Heart left ventricle (tissue), 16 donors: Measurements from ENCODE around the gene CDK19. TPM values are rescaled to one million over a fixed set of nuclear protein-coding genes. Genes with fewer than 3 reads are reported as not detected.
"Not testable (repeated sequence)": the region's sequence is repeated elsewhere in the genome, so short reads cannot be mapped to it uniquely, and the experiment has no call there.

Experiments used
- ATAC-seq, 4 donors: fragments of 200-7000 bp; cut with Tn5 transposase; one replicate each; pipeline ENCODE4 v1.9.1; 2020 to 2022; ENCODE audit warnings: moderate library complexity in 4 of 4, mild to moderate bottlenecking in 3 of 4, moderate number of reproducible peaks in 1 of 4
- DNase-seq, 5 donors: peaks; one replicate each; pipeline ENCODE4 v3.0.0-alpha.2; 2020
- H3K27ac ChIP-seq, 12 donors: fragments of 200-600 bp; sonication (generic) in 4 of 12; one replicate each; pipeline versions ENCODE4 v1.5.0 to v1.8.0; 2016 to 2022; ENCODE audit warnings: mild to moderate bottlenecking in 2 of 12
- H3K27me3 ChIP-seq, 9 donors: fragments of 200-600 bp; sonication (generic) in 2 of 9; one replicate each; pipeline versions ENCODE4 v1.5.1 to v1.8.0; 2016 to 2022; ENCODE audit warnings: mild to moderate bottlenecking in 3 of 9
- H3K36me3 ChIP-seq, 9 donors: fragments of 200-600 bp; sonication (generic) in 2 of 9; one replicate each; pipeline versions ENCODE4 v1.5.0 to v1.8.0; 2018 to 2022; ENCODE audit warnings: mild to moderate bottlenecking in 2 of 9
- H3K4me1 ChIP-seq, 12 donors: fragments of 200-600 bp; sonication (generic) in 4 of 12; one replicate each; pipeline versions ENCODE4 v1.5.0 to v1.8.0; 2016 to 2022; ENCODE audit warnings: mild to moderate bottlenecking in 3 of 12
- H3K4me3 ChIP-seq, 12 donors: fragments of 200-600 bp; sonication (generic) in 4 of 12; one replicate each; pipeline versions ENCODE4 v1.5.0 to v1.8.0; 2017 to 2022; ENCODE audit warnings: mild to moderate bottlenecking in 9 of 12, moderate library complexity in 4 of 12
- H3K9me3 ChIP-seq, 12 donors: fragments of 200-600 bp; sonication (generic) in 4 of 12; one replicate each; pipeline versions ENCODE4 v1.5.0 to v1.8.0; 2016 to 2022; ENCODE audit warnings: mild to moderate bottlenecking in 1 of 12
- CTCF ChIP-seq, 12 donors: fragments of 200-600 bp; sonication (generic) in 4 of 12; IDR thresholded peaks; one replicate each; pipeline versions ENCODE4 v1.5.0 to v1.8.0; 2018 to 2022; ENCODE audit warnings: antibody characterized with exemption in 12 of 12, mild to moderate bottlenecking in 5 of 12
- POLR2A ChIP-seq, 2 donors: fragments of 450-650 bp; IDR thresholded peaks; one replicate each; pipeline ENCODE4 v1.6.1; 2017; ENCODE audit warnings: antibody characterized with exemption in 2 of 2, mild to moderate bottlenecking in 2 of 2, moderate library complexity in 2 of 2
- WGBS, 4 donors: extraction: QIAGEN DNeasy Blood & Tissue Kit in 2 of 4; methylation state at CpG; one replicate each; pipeline versions ENCODE4 v1.1.5 to v1.1.7; 2013 to 2018; 5-methylcytosine and 5-hydroxymethylcytosine counted together
- intact Hi-C, 10 donors: fragments of 100-400 bp; cut with DNase I; formaldehyde crosslinking; loops; one replicate each; pipeline versions ENCODE4 v1.11.1 to v1.14.2; 2022
- polyA plus RNA-seq, 2 donors: library from polyadenylated mRNA; stranded (reverse); fragments of 200-250 nt; gene quantifications; one replicate each; pipeline ENCODE4 v1.2.3, GENCODE V29; 2013
- total RNA-seq, 9 donors: library from RNA; depleted of rRNA in 2 of 9; stranded (reverse); fragments of >200 nt in 2 of 9; fragmentation: NEBNext Ultra II Directional in 3 of 9; extraction: Animal tissue kit (Norgen Biotek cat#: 25700) in 3 of 9; gene quantifications; one replicate each; pipeline versions ENCODE4 v1.1.0 to v1.2.4, GENCODE V29; 2016 to 2023
- donor health status: ischemic (EF 13 %, LVEDD 7.1; RV severe dilation, severe dysfunction).
- donor health status: healthy with polysubstance abuse.
- donor health status: DM: no; HTN: yes; CAD: no.
- donor health status: DM: no; HTN: no; CAD: no.
- donor health status: ischemic (EF 25% LVEDD 6.9; RV normal size, moderate dysfunction).
- donor health status: ischemic (EF 25% LVEDD 5.7; RV mildly dilated, moderate dysfunction).
- donor health status: healthy.
- donor health status: DM: yes; HTN: yes; CAD: no.
- donor health status: ischemic (EF 35%, LVEDD 5.7; RV mildly dilated, moderate dysfunction).
- donor health status: nonischemic (EF 11% LVEDD 7.7; RV severe dilation, severe dysfunction).
- donor health status: DM: yes; HTN: yes; CAD: no.
- donor health status: PGD.
- donor health status: ischemic (EF 29% LVEDD 5.4; RV normal size, mild dysfunction).
- donor health status: nonischemic (EF 23%, LVEDD 6.1; RV moderate dilation, normal function).

The CDK19 gene
- total and polyA plus RNA-seq, 11 donors = 3.8 to 16.3 (median 8.3) TPM

DNA sequence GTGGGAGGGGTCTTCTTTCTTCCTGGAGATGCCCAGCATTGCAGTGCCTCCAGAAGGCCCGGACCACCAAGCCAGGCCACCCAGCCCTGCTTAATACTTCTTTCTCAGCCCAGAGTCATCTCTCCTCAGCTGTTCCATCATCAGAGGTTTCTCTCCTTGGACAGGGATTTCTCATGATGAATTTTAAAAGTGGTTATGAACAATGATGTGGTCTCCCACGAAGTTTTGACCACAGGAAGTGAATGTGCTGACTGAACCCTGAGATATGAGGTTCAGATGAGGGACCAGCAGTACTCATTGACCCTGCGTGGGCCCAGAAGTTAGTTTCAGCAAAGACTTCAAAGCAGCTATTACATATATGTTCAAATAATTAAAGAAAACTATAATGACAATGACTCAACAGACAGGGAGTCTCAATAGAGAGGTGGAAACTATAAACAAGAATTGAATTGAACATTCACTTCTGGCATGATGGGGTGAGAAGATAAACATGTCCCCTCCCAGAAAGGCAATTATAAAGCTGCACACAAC lies 224.4 kb downstream of the CDK19 start:
- H3K27me3 ChIP-seq = no peaks in the 10 kb centered on the region
- DNase-seq (no peak), ATAC-seq (no peak)
- WGBS, 4 donors = 71 to 82% (median 77%) methylated on average over 3 of the region's 3 CpGs
- no peak overlapping the region for H3K27ac ChIP-seq
- no peak for TF ChIP-seq POLR2A (IDR thresholded peaks at IDR 0.05)
- TF ChIP-seq CTCF (IDR thresholded peaks at IDR 0.05) = no peak
- intact Hi-C loops = no loop called here
- H3K9me3 ChIP-seq = peaks cover 0 to 5% (median 0%) of the 10 kb centered on the region in 12 donors
- H3K4me1 ChIP-seq = peaks cover 0 to 5% (median 0%) of the 10 kb centered on the region in 12 donors
- H3K36me3 ChIP-seq = no peaks in the 10 kb centered on the region
- H3K4me3 ChIP-seq = no peak overlapping the region

DNA sequence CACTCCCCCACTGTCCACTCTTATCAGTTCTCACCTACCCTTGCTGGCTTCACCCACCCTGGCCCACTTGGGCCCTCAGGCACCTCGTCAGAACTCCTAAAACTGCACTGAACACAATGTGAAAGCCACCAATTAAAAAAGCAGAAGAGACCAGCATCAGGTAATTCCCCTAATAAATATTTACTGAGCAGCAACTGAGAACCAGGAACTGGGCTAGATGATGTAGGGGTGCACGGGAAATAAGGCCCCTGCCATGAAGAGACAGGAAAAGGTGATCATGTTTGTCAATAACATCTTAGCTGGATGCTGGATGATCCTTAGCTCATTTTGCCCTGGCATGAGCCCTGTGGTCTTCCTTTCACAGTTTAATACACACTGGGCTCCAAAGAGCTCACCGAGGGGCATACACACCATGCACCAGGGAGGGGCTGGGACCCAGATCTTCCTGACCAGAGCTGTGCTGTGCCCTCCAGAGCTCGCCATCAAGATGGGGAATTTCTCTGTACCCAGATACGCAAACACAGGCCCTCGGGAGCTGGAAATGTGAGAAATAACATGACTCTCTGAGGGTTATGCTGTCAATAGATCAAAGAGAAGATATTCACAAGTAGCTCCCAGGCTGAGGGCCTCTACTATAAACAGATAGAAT lies 225.3 kb downstream of the CDK19 start:
- Histone ChIP-seq H3K4me3 (no peak overlapping the region), H3K36me3 (no peaks in the 10 kb centered on the region), H3K27me3 (no peaks in the 10 kb centered on the region), H3K9me3 (peaks cover 0 to 5% (median 0%) of the 10 kb centered on the region in 12 donors), H3K4me1 (peaks cover 0 to 5% (median 0%) of the 10 kb centered on the region in 12 donors), H3K27ac (no peak overlapping the region)
- intact Hi-C loops = no loop called here
- TF ChIP-seq POLR2A (IDR thresholded peaks at IDR 0.05) = no peak
- TF ChIP-seq CTCF (IDR thresholded peaks at IDR 0.05) = no peak
- no peak for DNase-seq
- 84 to 92% (median 87%) methylated on average over 6 of the region's 6 CpGs for WGBS, 4 donors
- ATAC-seq = no peak

DNA sequence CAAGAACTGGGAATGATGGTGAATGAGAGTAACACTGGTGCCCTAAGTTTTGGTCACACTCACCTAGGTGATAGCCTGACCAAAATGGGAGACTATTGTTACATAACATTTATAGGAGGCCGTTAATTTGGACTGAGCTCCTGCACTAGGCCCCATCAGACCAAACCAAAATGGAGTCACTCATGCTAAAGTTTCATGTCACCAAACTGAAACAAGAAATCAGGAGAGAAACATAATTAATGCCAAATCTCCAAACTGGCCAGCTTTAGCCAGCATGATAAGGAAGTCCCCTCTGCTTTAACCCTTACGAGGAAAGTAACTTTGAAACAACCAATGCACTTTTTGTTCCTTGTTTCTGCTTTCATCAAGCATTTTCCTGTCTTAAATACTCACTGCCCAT lies 227.9 kb downstream of the CDK19 start:
- intact Hi-C loops = no loop called here
- ATAC-seq = no peak
- 82 to 90% (median 82%) methylated on average over 2 of the region's 2 CpGs for WGBS, 4 donors

GRCh38 chr6:110581679-110582078 lies 233.6 kb downstream of the CDK19 start:
- H3K27me3 ChIP-seq = no peaks in the 10 kb centered on the region
- no peaks in the 10 kb centered on the region for H3K36me3 ChIP-seq
- no peak overlapping the region for H3K4me3 ChIP-seq
- no peak for TF ChIP-seq CTCF (IDR thresholded peaks at IDR 0.05)
- TF ChIP-seq POLR2A (IDR thresholded peaks at IDR 0.05) = no peak
- intact Hi-C loops = no loop called here
- H3K27ac ChIP-seq = no peak overlapping the region
- DNase-seq (no peak), ATAC-seq (no peak)
- H3K9me3 ChIP-seq = no peaks in the 10 kb centered on the region
- H3K4me1 ChIP-seq = no peaks in the 10 kb centered on the region

More for the DNA sequence above, 227.9 kb downstream of the CDK19 start:
- H3K4me3 ChIP-seq = no peak overlapping the region
- DNase-seq = no peak
- no peaks in the 10 kb centered on the region for H3K9me3 ChIP-seq
- H3K27ac ChIP-seq = peak overlapping the region in 2 of 12 donors; percentile 13 to 42
- no peaks in the 10 kb centered on the region for H3K36me3 ChIP-seq
- no peaks in the 10 kb centered on the region for H3K27me3 ChIP-seq
- peaks cover 0 to 5% (median 0%) of the 10 kb centered on the region in 12 donors for H3K4me1 ChIP-seq
- TF ChIP-seq CTCF (IDR thresholded peaks at IDR 0.05) (no peak), POLR2A (IDR thresholded peaks at IDR 0.05) (no peak)

DNA sequence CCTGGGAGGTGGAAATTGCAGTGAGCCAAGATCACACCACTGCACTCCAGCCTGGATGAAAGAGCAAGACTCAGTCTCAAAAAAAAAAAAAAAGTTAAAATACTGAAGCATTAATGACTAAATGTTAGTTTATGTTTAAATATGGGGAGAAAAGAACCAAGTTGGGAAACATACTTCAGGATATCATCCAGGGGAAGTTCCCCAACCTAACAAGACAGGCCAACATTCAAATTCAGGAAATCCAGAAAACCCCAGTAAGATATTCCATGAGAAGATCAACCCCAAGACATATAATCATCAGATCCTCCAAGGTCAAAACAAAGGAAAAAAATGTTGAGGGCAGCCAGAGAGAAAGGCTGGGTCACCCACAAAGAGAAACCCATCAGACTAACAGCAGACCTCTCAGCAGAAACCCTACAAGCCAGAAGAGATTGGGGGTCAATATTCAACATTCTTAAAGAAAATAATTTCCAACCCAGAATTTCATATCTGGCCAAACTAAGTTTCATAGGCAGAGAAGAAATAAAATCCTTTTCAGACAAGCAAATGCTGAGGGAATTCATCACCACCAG lies 237.6 kb downstream of the CDK19 start:
- intact Hi-C loops, DNase-seq, H3K27ac ChIP-seq, H3K4me3 ChIP-seq, H3K36me3 ChIP-seq, H3K27me3 ChIP-seq, ATAC-seq, H3K4me1 ChIP-seq, H3K9me3 ChIP-seq: not testable (repeated sequence)
